Spleen (tissue), 7 donors: Measurements from ENCODE around the gene SPRR5.

Source experiments
- POLR2A ChIP-seq, 3 donors: fragments of 450-650 bp; IDR thresholded peaks; one replicate each; pipeline ENCODE4 v1.5.1; 2017; ENCODE audit warnings: antibody characterized with exemption in 3 of 3, mild to moderate bottlenecking in 1 of 3
- TF ChIP-seq, protein P1 (sequence below), 11 experiments: fragments of 200-600 bp in 7 of 11; fragments of 450-650 bp in 4 of 11; sonication (generic) in 4 of 11; IDR thresholded peaks in 8 of 11; conservative IDR thresholded peaks in 3 of 11; 1 replicate in 7 of 11; 2 replicates in 4 of 11; pipeline versions ENCODE4 v1.4.0 to v1.8.0; 2016 to 2021; ENCODE audit warnings: antibody characterized with exemption in 11 of 11, inconsistent platforms in 4 of 11, mild to moderate bottlenecking in 1 of 11
- donor health status: DM: no; HTN: no; CAD: no; lungs with moderate emphysema.
- donor health status: DM: no; HTN: no; CAD: no.
- donor health status: DM: no; HTN: no; CAD: no.

- TF ChIP-seq, protein P1, sequence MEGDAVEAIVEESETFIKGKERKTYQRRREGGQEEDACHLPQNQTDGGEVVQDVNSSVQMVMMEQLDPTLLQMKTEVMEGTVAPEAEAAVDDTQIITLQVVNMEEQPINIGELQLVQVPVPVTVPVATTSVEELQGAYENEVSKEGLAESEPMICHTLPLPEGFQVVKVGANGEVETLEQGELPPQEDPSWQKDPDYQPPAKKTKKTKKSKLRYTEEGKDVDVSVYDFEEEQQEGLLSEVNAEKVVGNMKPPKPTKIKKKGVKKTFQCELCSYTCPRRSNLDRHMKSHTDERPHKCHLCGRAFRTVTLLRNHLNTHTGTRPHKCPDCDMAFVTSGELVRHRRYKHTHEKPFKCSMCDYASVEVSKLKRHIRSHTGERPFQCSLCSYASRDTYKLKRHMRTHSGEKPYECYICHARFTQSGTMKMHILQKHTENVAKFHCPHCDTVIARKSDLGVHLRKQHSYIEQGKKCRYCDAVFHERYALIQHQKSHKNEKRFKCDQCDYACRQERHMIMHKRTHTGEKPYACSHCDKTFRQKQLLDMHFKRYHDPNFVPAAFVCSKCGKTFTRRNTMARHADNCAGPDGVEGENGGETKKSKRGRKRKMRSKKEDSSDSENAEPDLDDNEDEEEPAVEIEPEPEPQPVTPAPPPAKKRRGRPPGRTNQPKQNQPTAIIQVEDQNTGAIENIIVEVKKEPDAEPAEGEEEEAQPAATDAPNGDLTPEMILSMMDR (IDR thresholded peaks at IDR 0.05 in 8 of 11, conservative IDR thresholded peaks at IDR 0.05 in 3 of 11), result no peak
- TF ChIP-seq POLR2A (IDR thresholded peaks at IDR 0.05), result no peak
These were observed at the start of gene SPRR5 for GRCh38 chr1:152946651-152947256.
